ENCODE measurements around the gene KCNK7.

The KCNK7 gene

DNA sequence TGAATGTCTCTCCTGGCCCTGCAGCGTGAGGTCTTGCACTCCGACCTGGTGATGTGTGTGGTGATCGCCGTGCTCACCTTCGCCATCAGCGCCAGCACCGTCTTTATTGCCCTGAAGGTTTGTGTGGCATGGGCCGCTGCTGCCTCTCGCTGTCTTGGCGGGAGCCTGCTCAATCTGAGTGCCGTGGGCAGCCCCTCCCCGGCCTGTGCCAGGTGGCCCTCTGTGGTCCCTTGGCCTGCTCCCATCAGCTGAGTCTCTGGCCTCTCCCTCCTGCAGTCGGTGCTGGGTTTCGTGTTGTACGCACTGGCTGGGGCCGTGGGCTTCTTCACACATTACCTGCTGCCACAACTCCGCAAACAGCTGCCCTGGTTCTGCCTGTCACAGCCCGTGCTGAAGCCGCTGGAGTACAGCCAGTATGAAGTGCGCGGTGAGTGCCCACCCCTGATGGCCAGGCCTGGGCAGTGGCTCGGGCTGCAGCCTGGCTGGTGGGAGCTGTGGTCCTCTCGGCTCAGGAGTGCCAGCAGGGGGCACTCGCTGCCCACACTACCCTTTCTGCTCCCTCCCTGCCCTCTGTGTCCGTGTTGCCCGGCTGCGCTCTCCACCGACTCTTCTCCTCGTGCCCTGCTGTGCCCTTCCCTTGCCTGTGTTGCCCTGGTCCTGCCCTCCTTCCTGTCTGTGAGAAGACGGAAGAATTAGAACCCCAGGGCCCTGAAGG lies 30.2 kb upstream of the KCNK7 start:
- peak; percentile 52 for DNase-seq

DNA sequence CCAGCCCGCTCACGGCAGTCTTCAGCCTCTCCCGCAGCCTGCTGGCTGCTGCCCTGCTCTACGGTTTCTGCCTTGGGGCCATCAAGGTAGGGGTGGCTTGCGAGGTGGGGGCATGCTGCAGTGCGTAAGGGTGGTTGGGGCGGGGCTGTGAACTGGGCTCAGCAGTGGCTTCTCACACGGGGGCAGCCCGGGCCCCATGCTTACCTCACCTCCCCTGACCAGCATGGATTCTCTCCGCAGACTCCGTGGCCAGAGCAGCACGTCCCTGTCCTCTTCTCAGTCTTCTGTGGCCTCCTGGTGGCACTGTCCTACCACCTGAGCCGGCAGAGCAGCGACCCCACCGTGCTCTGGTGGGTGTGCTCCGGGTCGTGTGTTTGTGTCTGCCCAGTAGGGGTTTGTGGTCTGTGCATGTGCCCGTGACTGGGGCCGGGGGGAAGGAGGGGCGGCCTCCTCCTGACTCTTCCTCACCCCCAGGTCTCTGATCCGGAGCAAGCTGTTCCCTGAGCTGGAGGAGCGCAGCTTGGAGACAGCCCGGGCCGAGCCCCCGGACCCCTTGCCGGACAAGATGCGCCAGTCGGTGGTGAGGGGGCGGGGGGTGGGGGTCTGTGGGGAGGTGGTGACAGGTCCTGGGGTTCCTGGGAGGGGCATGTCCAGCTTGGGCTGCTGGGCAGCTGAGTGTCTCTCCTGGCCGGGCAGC lies 29.5 kb upstream of the KCNK7 start:
- no peak for DNase-seq

DNA sequence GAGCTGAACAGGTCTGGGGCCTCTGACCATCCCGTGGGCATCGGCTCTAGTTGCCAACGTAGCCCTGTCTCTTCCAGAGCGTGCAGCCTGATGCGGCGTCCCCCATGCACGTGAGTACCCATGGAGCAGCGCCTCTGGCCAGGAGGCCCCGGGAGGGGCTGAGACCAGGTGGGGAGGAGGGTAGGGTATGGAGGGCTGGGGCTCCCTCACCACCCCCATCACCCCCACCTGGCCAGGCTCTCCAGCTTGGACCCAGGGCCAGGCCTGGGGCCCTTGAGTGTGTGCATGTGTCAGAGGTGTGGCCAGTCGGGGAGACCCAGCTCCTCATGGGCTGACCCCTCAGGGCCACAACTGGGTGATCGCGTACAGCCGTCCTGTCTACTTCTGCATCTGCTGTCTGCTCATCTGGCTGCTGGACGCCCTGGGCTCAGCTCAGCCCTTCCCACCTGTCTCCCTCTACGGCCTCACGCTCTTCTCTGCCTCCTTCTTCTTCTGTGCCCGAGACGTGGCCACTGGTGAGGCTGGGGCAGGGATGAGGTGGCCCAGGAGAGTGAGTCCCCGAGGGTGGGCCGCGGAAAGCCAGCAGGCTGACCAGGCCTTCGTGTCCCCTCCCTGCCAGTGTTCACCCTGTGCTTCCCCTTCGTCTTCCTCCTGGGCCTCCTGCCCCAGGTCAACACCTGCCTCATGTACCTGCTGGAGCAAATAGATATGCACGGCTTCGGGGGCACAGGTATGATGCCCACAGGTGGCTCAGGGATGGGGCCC lies 28.4 kb upstream of the KCNK7 start:
- no peak for DNase-seq

GRCh38 chr11:65623177-65623576 lies 27.6 kb upstream of the KCNK7 start:
- no peak for DNase-seq

- DNase-seq = no peak
These were observed 26.4 kb upstream of the KCNK7 start for GRCh38 chr11:65622011-65622410.

DNA sequence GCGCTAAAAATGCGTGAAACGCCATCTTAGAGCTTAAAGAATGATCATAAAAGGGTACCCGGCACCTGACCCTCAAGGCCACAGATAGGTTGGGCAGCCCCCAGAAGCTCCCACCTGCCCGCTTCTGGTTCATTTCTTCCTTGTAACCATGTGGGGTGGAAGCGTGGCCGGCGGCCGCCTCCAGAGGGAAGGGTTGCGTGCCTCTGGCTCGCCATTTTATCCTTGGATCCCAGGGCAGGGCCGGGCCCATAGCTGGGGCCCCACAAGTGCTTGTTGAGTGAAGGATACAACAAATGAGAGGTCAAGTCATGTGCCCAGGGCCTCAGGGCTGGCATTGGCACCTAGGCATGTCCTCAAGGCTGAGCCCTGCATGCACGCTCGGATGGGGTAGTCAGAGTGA lies 25.9 kb upstream of the KCNK7 start:
- no peak for DNase-seq

GRCh38 chr11:65620666-65621065 lies 25.1 kb upstream of the KCNK7 start:
- DNase-seq = no peak

GRCh38 chr11:65619281-65619928 lies 23.8 kb upstream of the KCNK7 start:
- DNase-seq = no peak

- DNase-seq = no peak
These were observed 23.2 kb upstream of the KCNK7 start for GRCh38 chr11:65618763-65619162.

DNA sequence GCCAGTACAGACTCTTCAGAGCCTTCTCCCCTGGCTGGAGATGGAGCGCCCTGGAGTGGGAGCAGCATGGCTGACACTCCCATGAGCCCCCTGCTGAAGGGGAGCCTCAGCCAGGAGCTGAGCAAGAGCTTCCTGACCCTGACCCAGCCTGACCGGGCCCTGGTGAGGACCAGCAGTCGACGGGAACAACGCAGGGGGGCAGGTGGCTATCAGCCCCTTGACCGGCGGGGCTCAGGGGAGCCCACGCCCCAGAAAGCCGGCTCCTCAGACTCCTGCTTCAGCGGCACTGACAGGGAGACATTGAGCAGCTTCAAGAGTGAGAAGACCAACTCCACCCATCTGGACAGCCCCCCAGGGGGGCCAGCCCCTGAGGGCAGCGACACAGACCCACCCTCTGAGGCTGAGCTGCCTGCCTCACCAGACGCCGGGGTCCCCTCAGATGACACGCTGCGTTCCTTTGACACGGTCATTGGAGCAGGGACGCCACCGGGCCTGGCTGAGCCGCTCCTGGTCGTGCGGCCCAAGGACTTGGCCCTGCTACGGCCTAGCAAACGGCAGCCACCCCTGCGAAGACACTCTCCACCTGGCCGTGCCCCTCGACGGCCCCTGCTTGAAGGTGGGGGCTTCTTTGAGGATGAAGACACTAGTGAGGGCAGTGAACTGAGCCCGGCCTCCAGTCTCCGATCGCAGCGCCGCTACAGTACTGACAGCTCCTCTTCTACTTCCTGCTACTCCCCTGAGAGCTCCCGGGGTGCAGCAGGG lies 22.6 kb upstream of the KCNK7 start:
- no peak for DNase-seq

GRCh38 chr11:65617136-65617850 lies 21.7 kb upstream of the KCNK7 start:
- DNase-seq = no peak

DNA sequence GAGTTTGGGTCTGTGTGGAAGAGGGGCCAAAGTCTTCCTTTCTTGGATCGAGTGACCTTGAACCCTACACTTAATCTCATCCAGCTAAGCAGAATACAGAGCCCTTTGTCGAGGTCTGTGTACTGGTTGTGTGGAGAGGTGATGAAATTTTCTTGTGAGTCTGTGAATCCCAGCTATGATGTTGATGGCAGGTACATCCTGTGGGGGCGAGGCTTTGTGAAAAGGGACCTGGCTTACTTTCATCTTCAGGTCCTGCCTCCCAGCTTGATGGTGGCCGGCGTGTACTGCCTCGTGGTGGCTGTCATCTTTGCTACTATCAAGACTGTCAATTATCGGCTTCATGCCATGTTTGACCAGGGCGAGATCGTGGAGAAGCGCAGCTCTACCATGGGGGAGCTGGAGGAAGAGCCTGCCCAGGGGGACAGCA lies 21.0 kb upstream of the KCNK7 start:
- peak; percentile 29 for DNase-seq

GRCh38 chr11:65615950-65616574 lies 20.5 kb upstream of the KCNK7 start:
- peak; percentile 74 for DNase-seq

DNA sequence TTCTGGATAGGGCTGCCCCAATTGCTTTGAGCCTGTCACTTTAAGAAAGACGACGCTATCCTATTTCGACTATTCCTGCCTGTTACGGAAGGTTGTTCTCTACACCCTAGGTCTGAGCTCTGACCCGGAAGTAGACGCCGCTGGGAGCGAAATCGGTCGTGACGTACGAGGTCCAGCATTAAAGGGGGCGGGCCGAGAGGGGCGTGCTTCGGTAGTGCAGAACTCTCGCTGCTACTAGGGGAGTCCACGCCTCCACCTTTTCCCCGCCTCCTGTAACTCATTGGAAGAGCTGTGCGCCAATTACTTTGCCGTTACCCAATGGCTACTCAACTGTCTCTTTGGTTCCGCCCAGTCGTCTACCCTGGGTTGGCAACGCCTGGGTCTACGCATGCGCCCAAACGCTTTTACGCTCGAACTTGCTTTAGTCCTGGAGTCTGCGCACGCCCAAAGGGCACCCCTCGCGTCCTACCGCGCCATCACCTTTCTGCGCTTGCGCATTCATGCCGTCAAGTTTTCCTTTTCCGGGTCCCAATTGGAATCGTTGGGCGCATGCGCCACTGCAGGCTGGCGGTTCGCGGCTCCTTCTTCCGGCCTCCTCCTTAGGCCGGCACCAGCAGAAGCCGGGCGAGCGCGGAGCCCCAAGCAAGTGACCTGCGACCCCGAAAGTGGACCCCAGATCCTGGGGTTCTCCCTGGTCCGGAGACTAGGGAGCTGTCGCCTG lies 19.8 kb upstream of the KCNK7 start, which contains the start of gene PCNX3:
PCNX3 (plus strand) TSS at position 548 of the 721 bp plus-strand sequence. CDS start 536 bp downstream, outside the sequence.
- DNase-seq = peak; percentile 100

- DNase-seq = peak; percentile 44
These were observed 17.7 kb upstream of the KCNK7 start for GRCh38 chr11:65613091-65613928.

DNA sequence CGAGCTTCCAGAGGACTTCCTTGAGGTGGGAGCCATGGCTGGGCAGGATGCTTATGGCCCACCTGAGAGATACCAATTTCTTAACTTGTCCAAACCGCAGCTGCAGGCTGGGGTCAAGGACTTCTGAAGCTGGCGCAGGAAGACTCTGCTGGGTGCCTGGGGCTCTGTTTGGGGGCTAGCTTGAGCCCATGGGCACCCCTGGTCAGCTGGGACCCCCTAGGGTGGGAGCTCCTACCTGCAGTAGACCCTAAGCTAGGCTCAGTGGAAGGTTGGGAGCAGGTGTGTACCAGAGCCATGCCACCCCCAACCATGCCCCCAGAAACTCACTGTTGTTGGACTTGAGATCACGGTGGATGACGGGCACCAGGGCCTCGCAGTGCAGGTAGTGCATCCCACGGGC lies 17.1 kb upstream of the KCNK7 start:
- no peak for DNase-seq

DNA sequence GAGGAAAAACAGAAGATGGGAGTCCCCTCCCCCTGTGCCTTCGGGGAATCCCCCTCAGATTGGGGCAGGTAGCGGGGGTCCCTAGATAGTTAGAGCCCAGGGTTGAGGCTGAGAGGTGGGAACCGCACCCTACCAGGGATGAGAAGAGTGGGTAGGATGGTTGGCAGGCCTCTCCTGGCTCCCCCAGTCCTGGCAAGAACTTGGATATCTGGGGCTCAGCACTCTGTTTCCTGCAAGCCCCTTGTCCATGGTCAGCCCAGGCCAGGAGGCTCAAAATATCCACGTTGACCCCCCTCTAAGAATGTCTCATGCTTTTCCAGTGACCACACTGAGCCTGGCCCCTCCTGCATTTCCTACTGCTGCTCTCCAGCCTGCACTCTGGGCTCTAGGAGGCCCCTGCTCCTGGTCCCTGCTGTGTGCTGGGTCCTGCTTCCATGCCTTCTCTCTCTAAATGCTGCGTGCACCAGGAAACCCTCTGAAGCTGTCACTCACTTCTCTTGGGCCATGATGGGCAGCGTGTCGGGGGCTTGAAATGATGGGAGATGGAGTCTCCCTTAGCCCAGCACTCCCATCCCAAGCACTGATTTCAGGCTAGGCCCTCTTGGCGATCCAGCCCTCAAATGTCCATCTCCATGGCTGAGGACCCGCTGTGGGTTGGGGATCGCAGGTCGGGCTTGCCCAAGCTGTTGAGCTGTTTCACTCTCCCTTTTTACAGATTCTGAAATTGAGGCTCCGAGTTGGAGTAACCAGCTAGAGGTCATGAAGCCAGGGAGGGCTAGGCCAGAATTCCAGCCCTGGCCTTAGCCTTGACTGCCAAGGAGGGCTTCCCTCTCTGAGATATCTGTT lies 16.4 kb upstream of the KCNK7 start:
- no peak for DNase-seq

DNA sequence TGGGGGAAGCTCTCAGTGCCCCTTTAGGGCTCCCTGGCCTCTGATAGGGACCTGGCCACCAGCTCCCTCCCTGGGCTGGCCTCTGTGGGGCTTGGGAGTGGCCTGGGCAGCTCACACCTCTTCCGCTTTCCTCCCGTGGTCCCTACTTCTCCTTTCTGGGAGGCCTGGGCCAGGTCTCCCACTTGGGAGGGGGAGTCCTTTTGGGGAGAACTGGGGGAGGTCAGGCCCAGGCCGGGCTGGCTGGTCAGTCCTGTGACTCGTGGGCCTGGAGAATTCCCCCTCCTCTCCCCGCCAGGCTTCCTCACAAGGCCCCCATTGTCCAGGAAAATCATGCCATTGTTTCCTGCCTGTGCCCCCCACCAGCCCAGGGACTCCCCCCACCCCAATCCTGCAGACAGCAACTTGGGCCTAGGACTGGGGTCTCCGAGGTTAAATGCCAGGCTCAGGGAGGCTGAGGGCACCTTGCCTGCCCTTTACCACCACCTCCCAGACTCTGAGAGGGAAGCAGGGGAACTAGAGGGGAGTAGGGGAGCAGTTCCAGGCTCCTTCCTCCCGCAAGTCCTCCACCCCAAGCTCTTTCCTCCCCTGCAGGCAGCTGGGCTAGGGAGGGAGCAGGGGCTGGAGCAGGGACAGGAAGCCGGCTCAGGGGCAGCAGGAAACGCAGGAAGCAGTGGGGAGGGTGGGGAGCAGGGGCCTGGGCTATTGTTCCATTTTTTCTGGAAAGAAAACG lies 15.6 kb upstream of the KCNK7 start:
- no peak for DNase-seq

Measured in RPMI8226 (cell line).